NCI-H1694 (cell line): ENCODE results near the gene TMEM132D.

Source experiments
- DNase-seq: peaks from one replicate; lab custom pipeline; 2025; lab: John Stamatoyannopoulos, UW

Gene TMEM132D

DNA sequence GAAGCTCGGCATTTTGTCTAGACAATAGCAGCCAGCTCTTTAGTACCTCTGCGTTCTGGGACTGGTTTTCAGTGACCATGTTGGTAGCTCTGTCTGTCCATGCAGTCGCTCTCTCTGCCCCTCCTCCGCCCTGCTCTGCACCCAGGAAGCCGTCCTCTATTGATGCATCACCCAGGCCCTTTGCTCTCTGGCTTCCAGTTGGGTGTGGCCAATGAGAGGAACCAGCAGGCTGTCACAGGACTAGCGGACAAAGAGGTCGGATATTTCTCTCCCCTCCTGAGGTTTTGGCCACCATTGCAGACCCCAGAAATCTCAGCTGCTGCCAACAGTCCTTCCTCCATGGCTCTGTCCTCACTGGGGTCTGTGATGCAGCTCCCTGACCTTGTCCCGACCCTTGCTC is 180.6 kb downstream of the TMEM132D start:
- DNase-seq = no peak

GRCh38 chr12:129720618-129721017 is 183.2 kb downstream of the TMEM132D start:
- no peak for DNase-seq

GRCh38 chr12:129719416-129719815 is 184.4 kb downstream of the TMEM132D start:
- no peak for DNase-seq

GRCh38 chr12:129717438-129717837 is 186.4 kb downstream of the TMEM132D start:
- DNase-seq = no peak

GRCh38 chr12:129716825-129717224 is 187.0 kb downstream of the TMEM132D start:
- no peak for DNase-seq

DNA sequence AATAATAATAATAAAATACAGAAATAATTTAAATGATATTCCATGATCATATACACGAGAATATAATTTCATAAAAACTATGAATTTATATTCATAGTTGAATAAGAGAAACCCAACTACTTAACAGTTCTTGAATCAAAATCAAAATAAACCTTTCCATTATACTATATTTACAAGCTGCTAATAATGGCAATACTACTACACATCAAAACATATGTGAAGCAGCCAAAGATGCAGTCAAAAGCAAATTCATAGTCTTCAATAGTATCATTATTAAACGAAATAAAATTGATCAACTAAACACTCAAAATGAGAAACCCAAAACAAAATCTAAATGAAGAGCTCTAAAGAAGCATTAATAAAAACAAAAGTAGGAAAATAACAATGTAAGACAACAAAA is 197.1 kb downstream of the TMEM132D start:
- DNase-seq = no peak

GRCh38 chr12:129704232-129704830 is 199.5 kb downstream of the TMEM132D start:
- DNase-seq = no peak

- no peak for DNase-seq
Observed at GRCh38 chr12:129701631-129702101, 202.2 kb downstream of the TMEM132D start.

- DNase-seq = no peak
Observed at GRCh38 chr12:129700036-129700435, 203.8 kb downstream of the TMEM132D start.

- DNase-seq = no peak
Observed at GRCh38 chr12:129696926-129697325, 206.9 kb downstream of the TMEM132D start.

GRCh38 chr12:129696405-129696804 is 207.4 kb downstream of the TMEM132D start:
- no peak for DNase-seq

GRCh38 chr12:129693731-129694130 is 210.1 kb downstream of the TMEM132D start:
- no peak for DNase-seq

GRCh38 chr12:129687731-129688130 is 216.1 kb downstream of the TMEM132D start:
- DNase-seq = no peak

GRCh38 chr12:129681830-129682229 is 222.0 kb downstream of the TMEM132D start:
- DNase-seq = no peak

DNA sequence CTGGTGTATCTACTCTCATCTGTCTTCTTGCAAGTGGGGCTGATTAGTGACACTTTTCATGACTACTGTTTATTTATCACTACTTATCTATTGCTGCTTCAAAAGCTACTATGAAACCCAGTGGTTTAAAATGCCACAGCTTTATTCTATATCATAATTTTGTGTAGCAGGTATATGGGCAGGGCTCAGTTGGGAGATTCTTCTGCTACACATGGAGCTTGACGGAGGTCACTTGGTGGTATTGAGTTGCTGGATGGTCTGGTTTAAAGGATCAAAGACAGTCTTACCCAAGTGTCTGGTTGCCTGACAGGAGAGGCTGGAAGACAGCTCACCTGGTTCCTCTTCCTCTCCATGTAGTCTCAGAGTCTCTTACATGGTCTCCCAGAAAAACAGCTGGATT is 222.7 kb downstream of the TMEM132D start:
- no peak for DNase-seq

GRCh38 chr12:129676411-129676810 is 227.4 kb downstream of the TMEM132D start:
- no peak for DNase-seq

- no peak for DNase-seq
Observed at GRCh38 chr12:129675947-129676346, 227.9 kb downstream of the TMEM132D start.

GRCh38 chr12:129675496-129675895 is 228.3 kb downstream of the TMEM132D start:
- DNase-seq = no peak

DNA sequence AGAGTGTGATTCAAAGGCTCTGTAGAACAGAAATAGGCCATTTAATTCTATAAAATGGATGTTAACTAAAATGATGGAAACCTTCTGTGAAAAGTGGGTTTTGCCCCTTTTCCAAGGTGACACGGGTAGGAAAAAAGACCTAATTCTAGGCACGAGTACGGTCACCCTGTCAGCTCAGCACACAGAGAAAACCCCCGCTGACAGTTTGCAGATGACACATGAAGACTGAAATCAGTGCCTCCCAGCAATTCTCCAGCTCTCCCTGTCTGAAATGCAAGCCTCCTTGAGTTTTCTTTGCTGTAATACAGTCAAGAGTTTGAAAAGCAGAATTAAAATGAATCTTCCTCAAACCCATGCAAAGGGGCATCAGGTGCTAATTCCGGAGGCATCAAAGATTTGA is 230.0 kb downstream of the TMEM132D start:
- no peak for DNase-seq

GRCh38 chr12:129672110-129672509 is 231.7 kb downstream of the TMEM132D start:
- DNase-seq = no peak

- DNase-seq = no peak
Observed at GRCh38 chr12:129670256-129670920, 233.4 kb downstream of the TMEM132D start.

DNA sequence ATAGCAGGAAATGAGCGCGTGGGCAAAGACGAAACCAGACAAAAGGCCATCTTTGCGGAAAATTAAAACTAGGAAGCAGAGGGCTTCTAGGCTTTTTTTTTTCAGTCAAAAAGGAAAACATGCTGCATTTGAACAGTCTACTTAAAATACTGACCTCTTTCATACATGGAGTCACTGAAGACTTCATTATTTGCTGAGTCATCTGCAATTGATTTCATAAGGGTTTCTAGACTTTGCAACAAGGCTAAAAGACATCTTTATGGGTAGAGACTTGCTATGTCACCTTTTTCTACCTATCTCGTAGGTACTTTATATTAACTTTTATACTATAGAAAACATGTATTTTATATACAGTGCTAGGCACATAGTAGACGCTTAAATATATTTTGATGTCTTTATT is 238.4 kb downstream of the TMEM132D start:
- no peak for DNase-seq

DNA sequence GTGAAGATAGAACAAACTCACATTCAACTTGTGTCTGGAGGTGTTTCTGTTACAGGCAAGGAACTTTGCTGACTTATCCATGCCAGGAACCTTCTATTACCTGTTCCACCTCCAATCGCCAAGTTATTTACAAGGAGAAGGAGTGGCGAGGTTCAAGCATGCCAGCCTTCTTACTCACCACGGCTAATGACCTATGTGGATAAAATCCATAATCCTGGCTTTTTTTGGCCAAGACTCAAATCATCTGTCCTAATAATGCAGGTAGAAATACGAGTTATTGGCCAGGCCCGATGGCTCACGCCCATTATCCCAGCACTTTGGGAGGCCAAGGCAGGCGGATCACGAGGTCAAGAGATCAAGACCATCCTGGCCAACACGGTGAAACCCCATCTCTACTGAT is 241.6 kb downstream of the TMEM132D start:
- DNase-seq = no peak

GRCh38 chr12:129660946-129661345 is 242.9 kb downstream of the TMEM132D start:
- no peak for DNase-seq
